ENCODE measurements around the gene RELB.

The RELB gene

DNA sequence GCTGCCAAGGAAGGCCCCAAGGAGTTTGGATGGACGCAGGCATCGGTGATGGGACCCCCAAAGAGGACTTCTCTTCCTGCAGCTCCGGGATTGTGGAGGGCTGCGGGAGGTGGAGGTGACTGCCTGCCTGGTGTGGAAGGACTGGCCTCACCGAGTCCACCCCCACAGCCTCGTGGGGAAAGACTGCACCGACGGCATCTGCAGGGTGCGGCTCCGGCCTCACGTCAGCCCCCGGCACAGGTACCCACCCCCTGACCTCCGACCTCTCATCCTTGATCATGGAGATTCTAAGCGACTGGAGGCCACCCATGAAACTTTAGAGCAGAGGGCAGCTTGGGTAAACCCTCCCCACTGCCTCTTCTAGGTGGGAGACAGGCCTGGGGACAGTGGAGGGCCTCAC is 20.7 kb downstream of the RELB start:
- Histone ChIP-seq H3K4me3 (ENCODE audit: insufficient read depth, low read length, poor library complexity, severe bottlenecking) (no peak overlapping the region), H3K4me2 (ENCODE audit: low read depth, low read length, poor library complexity, severe bottlenecking) (no peak overlapping the region), H3F3A (ENCODE audit: insufficient read depth) (peaks cover 17% of the 10 kb centered on the region), H3K36me3 (ENCODE audit: low read length) (peaks cover 7% of the 10 kb centered on the region; the same call in 1 of the 2 replicates), H3K9ac (ENCODE audit: low read length) (no peak overlapping the region), H3K27ac (ENCODE audit: low read depth, low read length) (no peak overlapping the region), H3K9me2 (replicated peaks; ENCODE audit: insufficient read depth, low read length) (no peaks in the 10 kb centered on the region), H3K27me3 (ENCODE audit: low read length) (no peaks in the 10 kb centered on the region), H4K20me1 (ENCODE audit: low read depth, low read length) (no peaks in the 10 kb centered on the region), H3K79me2 (ENCODE audit: insufficient read depth, low read length) (no peaks in the 10 kb centered on the region; the same call in 1 of the 2 replicates), H3K9me3 (ENCODE audit: insufficient read depth, low read length) (no peaks in the 10 kb centered on the region), H2AFZ (ENCODE audit: low read depth, low read length, severe bottlenecking) (no peak overlapping the region)
- TF ChIP-seq, protein P1, sequence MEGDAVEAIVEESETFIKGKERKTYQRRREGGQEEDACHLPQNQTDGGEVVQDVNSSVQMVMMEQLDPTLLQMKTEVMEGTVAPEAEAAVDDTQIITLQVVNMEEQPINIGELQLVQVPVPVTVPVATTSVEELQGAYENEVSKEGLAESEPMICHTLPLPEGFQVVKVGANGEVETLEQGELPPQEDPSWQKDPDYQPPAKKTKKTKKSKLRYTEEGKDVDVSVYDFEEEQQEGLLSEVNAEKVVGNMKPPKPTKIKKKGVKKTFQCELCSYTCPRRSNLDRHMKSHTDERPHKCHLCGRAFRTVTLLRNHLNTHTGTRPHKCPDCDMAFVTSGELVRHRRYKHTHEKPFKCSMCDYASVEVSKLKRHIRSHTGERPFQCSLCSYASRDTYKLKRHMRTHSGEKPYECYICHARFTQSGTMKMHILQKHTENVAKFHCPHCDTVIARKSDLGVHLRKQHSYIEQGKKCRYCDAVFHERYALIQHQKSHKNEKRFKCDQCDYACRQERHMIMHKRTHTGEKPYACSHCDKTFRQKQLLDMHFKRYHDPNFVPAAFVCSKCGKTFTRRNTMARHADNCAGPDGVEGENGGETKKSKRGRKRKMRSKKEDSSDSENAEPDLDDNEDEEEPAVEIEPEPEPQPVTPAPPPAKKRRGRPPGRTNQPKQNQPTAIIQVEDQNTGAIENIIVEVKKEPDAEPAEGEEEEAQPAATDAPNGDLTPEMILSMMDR (IDR thresholded peaks at IDR 0.05; ENCODE audit: insufficient read depth, low read length, poor library complexity, severe bottlenecking) = no peak
- no peak for TF ChIP-seq EZH2phosphoT487 (conservative IDR thresholded peaks at IDR 0.05; ENCODE audit: low read length)

DNA sequence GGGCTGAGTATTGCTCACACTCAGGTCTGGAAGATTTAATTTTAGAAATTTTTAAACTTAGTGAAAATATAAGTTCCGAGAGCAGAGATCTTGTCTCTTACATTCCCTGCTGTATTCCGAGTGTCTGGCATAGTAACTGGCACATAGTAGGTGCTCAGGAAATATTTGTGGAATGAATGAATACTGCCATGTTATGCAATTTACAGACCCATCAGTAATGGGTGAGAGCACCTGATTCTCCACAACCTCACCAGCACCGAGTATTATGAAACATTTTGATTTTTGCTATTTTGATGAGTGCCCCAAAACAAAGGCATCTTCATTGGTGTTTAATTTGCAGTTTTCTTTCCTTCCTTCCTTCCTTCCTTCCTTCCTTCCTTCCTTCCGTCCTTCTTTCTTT is 21.8 kb downstream of the RELB start:
- no peak overlapping the region for H3K9ac ChIP-seq (ENCODE audit: low read length)
- H3K79me2 ChIP-seq (ENCODE audit: insufficient read depth, low read length) = no peaks in the 10 kb centered on the region
- H4K20me1 ChIP-seq (ENCODE audit: low read depth, low read length) = no peaks in the 10 kb centered on the region
- H3K4me3 ChIP-seq (ENCODE audit: insufficient read depth, low read length, poor library complexity, severe bottlenecking) = no peak overlapping the region
- no peaks in the 10 kb centered on the region for H3K9me3 ChIP-seq (ENCODE audit: insufficient read depth, low read length)
- TF ChIP-seq, protein P1 (IDR thresholded peaks at IDR 0.05; ENCODE audit: insufficient read depth, low read length, poor library complexity, severe bottlenecking) = no peak
- no peak for TF ChIP-seq EZH2phosphoT487 (conservative IDR thresholded peaks at IDR 0.05; ENCODE audit: low read length)
- no peaks in the 10 kb centered on the region for H3K9me2 ChIP-seq (replicated peaks; ENCODE audit: insufficient read depth, low read length)
- H3F3A ChIP-seq (ENCODE audit: insufficient read depth) = peaks cover 7% of the 10 kb centered on the region; the same call in 1 of the 2 replicates
- H3K4me2 ChIP-seq (ENCODE audit: low read depth, low read length, poor library complexity, severe bottlenecking) = no peak overlapping the region
- no peak overlapping the region for H3K27ac ChIP-seq (ENCODE audit: low read depth, low read length)
- H3K36me3 ChIP-seq (ENCODE audit: low read length) = peaks cover 10% of the 10 kb centered on the region; the same call in 1 of the 2 replicates
- no peaks in the 10 kb centered on the region for H3K27me3 ChIP-seq (ENCODE audit: low read length)
- no peak overlapping the region for H2AFZ ChIP-seq (ENCODE audit: low read depth, low read length, severe bottlenecking)

DNA sequence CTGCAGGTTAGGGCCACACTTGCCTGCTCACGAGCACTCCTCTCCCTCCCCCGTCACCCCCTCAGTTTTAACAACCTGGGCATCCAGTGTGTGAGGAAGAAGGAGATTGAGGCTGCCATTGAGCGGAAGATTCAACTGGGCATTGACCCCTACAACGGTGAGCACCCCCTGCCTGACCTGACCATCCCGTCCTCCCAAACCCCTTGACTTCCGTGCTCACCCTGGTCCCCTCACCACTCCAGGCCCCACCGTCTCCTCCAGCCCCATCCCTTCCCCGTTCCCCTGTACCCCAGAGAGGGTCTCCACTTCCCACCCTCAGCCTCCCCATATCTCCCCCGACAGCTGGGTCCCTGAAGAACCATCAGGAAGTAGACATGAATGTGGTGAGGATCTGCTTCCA is 24.0 kb downstream of the RELB start:
- Histone ChIP-seq H3K79me2 (ENCODE audit: insufficient read depth, low read length) (no peaks in the 10 kb centered on the region), H3K4me2 (ENCODE audit: low read depth, low read length, poor library complexity, severe bottlenecking) (no peak overlapping the region), H3K9ac (ENCODE audit: low read length) (no peak overlapping the region), H3K27me3 (ENCODE audit: low read length) (no peaks in the 10 kb centered on the region), H3K9me2 (replicated peaks; ENCODE audit: insufficient read depth, low read length) (no peaks in the 10 kb centered on the region), H3K9me3 (ENCODE audit: insufficient read depth, low read length) (no peaks in the 10 kb centered on the region), H3K27ac (ENCODE audit: low read depth, low read length) (no peak overlapping the region), H3F3A (ENCODE audit: insufficient read depth) (no peaks in the 10 kb centered on the region; the same call in 1 of the 2 replicates), H2AFZ (ENCODE audit: low read depth, low read length, severe bottlenecking) (no peak overlapping the region), H3K36me3 (ENCODE audit: low read length) (peaks cover 9% of the 10 kb centered on the region; the same call in 1 of the 2 replicates), H4K20me1 (ENCODE audit: low read depth, low read length) (no peaks in the 10 kb centered on the region), H3K4me3 (ENCODE audit: insufficient read depth, low read length, poor library complexity, severe bottlenecking) (no peak overlapping the region)
- TF ChIP-seq, protein P1 (IDR thresholded peaks at IDR 0.05; ENCODE audit: insufficient read depth, low read length, poor library complexity, severe bottlenecking) = no peak
- TF ChIP-seq EZH2phosphoT487 (conservative IDR thresholded peaks at IDR 0.05; ENCODE audit: low read length) = no peak
